GM18861 (cell line): ENCODE data around the gene RYR2.

Source experiments
- ATAC-seq: cut with Tn5 transposase; IDR thresholded peaks from one replicate; pipeline ENCODE4 v1.9.1; 2021; ENCODE audit not compliant: unreplicated experiment

The RYR2 gene

DNA sequence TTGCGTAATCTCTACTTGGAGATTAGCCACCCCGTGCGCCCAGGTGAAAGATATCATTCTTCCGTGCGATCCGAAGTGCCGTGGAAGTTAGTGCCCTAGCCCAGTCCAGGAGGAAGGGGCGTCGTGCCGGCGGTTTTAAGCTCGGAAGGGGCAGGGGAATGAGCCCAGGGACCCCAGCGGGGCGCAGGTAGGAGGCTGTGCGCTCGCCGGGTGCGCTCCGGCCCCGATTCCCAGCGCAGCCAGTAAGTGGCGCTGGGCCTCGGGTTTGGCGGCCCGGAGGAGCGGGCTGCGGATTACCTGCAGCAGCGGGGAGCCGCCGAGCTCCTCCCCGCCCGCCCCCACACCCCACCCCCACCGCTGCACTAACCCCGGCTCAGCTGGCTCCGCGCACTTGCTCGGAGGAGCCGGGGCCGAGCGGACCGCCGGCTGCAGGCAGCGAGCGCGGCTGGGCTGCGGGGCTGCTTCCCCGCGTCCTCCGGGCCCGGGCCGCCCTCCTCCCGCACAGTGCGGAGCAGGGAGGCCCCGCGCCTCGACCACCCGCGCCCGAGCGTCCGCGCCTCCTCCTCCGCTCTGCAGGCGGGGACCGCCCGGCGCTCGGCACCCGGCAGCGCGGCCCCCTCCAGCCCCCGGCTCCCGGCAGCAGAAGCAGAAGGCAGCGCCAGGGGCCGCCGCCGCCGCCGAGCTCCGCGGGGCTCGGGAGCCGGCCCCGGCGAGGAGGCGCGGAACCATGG is at the start of gene RYR2:
Gene RYR2 (plus strand): TSS at position 390 of the 731 bp plus-strand sequence. CDS start 338 bp downstream, at position 728.
- ATAC-seq = no peak

DNA sequence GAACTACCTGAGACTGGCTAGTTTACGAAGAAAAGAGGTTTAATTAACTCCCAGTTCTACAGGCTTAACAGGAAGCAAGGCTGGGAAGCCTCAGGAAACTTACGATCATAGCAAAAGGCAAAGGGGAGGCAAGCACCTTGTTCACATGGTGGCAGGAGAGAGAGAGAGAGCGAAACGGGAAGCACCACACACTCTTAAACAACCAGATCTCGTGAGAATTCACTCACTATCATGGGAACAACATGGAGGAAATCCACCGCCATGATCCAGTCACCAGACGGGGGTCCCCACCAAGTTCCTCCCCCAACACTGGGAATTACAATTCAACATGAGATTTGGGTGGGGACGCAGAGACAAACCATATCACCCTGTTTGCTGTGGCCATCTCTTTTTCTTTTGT is 49.5 kb upstream of the RYR2 start:
- ATAC-seq = no peak

DNA sequence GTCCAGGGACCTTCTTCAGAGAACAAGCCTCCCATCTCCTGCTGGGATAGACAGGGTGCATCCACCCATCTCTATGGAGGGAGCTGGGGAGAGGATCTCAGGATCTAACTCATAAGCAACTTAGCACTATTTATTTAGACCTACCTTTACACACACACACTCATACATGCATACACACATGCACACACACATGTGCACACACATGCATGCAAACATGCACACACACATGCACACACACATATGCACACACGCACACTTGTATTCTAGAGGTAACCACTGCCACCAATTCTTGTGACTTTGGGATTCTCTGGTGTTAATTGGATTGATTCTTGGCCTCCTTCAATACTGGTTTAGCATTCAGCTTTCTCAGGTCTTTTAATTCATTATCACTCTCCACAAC is 47.5 kb upstream of the RYR2 start:
- no peak for ATAC-seq

GRCh38 chr1:236997361-236997760 is 44.6 kb upstream of the RYR2 start:
- ATAC-seq = no peak

GRCh38 chr1:236997882-236998281 is 44.1 kb upstream of the RYR2 start:
- ATAC-seq = no peak

DNA sequence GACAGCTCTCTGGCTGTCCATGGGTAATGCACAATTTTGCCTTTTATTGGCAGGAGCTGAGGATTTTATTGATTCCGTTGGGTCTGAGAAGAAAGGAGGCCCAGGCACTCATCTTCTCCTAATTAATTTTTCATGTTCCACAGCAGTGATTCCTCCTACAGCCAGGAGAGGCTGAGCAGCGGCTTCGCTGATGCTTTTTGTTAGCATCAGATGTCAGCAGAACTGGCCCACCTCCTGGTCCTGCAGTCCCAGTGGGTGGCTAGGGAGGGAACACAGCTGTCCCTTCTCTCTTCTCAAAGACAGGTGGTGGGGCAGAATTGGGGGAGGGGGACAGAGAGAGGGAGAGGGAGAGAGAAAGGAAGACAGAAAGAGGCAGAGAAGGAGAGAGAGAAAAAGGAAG is 43.4 kb upstream of the RYR2 start:
- no peak for ATAC-seq

GRCh38 chr1:237000191-237000590 is 41.8 kb upstream of the RYR2 start:
- no peak for ATAC-seq

DNA sequence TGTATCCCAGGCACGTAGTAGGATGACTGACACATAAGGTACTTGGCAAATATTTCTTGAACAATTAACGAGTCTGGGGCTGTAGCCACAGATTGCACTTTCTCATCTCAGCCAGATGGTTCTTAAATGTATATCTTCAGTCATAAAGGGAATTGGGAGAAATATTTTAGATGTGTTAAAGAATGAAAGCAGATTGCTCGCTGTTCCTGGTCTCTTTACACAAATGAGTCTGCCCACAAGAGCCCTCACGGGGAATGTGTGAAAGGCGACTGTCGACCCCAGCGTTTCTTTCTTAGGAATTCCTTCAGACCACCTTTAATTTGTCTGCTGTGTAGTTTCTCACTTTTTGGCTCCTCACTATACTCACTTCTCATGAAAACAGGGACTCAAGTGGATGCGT is 38.5 kb upstream of the RYR2 start:
- no peak for ATAC-seq

DNA sequence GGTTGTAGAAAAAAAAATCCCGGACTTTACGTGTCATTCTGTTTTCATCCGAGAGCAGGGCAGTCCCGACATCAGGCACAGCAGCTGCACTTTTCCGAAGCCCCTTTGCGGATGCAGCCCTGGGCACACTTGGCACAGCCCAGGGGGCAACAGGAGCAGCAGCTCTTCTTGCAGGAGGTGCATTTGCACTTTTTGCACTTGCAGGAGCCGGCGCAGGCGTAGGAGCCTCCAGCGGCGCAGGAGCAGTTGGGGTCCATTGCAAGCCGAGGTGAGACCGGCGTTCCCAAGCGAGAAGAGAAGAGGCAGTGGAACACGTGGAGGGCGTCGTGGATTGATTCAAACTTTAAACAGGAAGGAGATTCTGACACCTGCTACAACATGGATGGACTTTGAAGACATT is 37.9 kb upstream of the RYR2 start, which contains the start of gene MT1HL1:
Gene MT1HL1 (minus strand): TSS at position 326 of the 400 bp plus-strand sequence. CDS start 69 bp downstream, at position 257.
- ATAC-seq = no peak

- ATAC-seq = no peak
Measured at GRCh38 chr1:237005674-237006073, 36.3 kb upstream of the RYR2 start.

GRCh38 chr1:237007147-237007881 is 34.7 kb upstream of the RYR2 start:
- no peak for ATAC-seq

DNA sequence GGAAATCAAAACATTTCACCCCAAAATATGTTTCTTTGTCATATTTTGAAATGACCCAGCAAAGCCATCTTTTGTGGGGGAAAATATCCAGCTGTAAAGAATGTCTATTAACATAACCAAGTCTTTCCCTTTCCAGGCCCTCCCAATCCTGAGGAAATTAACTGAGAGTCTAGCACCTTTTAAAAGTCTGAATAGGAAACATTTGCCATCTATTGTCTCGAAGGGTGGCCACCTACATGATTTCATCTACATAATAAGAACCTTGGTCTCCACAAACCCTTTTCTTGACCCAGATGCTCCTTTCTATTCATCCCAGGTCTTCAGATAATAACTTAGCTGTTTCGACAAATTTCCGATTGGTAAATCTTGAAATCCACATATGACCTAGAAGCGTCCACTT is 32.4 kb upstream of the RYR2 start:
- no peak for ATAC-seq

DNA sequence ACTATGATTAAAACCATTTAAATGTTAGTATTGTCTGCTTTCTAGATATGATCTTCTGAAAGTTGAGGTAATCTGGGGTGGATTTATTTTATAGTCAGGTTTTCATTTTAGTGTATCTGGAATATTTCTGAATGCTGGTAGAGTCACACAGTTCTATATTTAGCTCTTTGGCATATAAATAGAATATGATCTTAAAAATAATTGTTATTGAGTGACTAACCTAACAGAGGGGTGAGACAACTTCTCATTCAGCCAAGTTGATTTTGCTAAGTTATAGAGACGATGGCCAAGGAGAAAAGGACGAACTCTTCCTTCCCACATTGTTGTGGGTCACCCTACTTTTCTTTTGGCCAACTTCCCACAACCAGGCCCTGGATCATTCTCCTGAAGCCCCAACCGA is 30.6 kb upstream of the RYR2 start:
- ATAC-seq = no peak

DNA sequence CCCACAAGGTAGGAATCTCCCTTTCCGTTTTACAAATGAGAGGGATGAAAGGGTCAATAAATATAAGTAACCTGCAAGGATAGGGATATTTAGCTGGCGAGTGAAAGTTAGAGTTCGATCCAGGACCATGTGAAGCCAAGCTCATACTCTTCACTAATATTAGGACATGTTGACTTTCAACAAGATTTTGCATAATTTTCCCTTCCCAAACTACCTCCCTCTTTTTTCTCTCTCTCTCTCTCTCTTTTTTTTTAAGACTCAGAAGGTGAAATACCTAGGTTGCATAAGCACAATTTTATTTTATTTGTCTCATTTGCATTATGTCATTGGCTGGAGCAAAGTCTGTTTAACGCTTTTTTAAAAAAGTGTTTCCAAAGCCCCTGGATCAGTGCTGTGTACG is 29.6 kb upstream of the RYR2 start:
- no peak for ATAC-seq

DNA sequence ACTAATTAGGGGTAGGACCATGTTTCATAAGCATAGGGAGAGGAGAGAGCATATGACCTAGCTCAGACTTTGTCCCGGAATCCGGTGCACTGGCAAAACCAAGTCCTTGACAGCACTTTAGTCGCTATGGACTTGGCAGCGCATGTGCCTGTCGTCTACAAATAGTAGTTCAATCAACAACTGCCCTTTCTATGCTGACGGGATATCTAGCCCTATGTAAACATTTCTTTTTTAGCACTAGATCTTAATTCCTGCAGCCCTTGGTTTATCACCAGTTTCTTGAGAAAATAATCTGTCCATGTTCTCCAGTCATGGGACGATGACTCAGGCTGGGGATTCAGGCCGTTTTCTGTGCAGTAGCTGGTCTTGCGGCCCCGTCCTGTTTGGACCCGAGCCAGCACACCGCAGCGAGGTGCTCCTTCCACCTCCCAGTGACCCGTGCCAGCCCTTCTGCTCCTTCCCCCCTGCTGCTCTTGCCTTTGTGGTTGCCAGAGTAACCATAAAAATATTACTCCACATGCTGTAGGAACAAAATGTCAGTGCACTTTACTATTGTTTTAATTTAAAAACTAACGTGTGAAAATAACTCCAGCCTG is 29.1 kb upstream of the RYR2 start:
- no peak for ATAC-seq

DNA sequence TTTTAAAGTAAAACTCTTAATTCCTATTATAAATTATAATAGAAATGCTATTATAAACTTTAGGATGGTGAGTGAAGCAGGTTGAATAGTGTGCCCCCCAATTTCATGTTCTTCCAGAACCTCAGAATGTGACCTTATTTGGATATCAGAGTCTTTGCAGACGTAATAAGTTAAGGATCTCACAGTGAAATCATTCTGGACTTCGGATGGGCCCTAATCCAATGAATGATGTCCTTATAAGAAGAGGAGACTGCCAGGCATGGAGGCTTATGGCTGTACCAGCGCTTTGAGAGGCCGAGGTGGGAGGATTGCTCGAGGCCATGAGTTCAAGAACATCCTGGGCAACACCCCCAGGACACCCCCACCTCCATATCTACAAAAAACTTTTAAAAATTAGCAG is 28.4 kb upstream of the RYR2 start:
- ATAC-seq = no peak

GRCh38 chr1:237016626-237017025 is 25.4 kb upstream of the RYR2 start:
- ATAC-seq = no peak

DNA sequence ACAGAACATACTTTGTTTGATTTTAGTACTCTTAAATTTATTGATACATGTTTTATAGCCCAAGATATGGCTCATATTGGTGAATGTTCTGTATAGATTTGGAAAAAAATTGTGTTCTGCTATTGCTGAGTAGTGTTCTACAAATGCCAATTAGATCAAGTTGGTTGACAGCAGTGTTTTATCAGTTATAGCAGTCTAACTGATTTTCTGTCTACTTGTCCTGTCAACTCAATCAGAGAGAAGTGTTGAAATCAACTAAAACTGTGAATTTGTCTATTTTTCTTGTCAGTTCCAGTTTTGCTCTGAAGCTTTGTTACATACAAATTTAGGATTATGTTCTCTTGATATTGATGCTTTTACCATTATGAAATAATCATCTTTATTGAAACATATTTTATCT is 23.1 kb upstream of the RYR2 start:
- ATAC-seq = no peak

DNA sequence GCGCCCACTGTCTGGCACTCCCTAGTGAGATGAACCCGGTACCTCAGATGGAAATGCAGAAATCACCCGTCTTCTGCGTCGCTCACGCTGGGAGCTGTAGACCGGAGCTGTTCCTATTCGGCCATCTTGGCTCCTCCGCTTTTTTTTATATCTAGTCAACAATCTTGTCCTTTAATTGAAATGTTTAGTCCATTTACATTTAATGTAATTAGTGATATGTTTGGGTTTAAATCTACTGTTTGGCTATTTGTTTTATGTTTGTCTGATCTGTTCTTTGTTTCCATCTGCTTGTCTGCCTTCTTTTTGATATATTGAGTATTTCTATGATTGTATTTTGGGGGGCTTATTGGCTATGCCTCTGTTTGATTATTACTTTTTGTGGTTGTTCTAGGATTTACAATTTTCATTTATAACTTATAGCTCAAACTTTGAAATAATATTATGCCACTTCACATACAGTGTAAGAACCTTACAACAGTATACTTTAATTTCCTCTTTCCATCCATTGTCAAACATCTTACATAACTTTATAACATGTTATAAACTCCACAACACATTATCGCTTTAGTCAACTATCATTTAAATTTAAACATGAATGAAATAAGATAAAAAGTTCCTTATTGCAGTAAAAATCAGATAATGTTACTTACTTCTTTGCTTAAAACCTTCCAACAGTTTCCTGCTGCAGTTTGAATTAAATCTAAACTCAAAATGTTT is 16.5 kb upstream of the RYR2 start:
- ATAC-seq = no peak

DNA sequence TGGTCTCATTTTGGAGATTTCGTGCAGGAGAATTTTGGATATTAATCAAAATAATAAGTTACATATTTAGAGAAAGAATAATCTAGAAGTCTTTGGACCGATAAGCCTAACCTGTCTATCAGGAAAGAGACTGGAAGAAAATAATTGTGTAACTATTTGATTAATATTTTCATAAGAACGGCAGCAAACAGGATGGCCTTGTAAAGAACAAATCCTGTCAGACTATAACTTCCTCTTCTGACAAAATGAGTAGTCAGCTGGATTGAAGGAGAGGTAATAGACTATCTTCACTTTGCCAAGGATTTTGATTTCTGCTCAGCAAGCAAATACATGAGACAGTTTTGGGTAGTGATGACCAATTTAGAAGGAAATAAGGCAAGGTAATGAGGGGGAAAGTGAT is 12.7 kb upstream of the RYR2 start:
- ATAC-seq = no peak

- no peak for ATAC-seq
Measured at GRCh38 chr1:237029850-237030535, 12.0 kb upstream of the RYR2 start.
